Measurements from ENCODE around the gene RPL27. TPM values are rescaled to one million over a fixed set of nuclear protein-coding genes. Genes with fewer than 3 reads are reported as not detected.
"Not testable (repeated sequence)": the region's sequence is repeated elsewhere in the genome, so short reads cannot be mapped to it uniquely, and the experiment has no call there.

The RPL27 gene
- 1,000 to 10,000 TPM; 1,552 to 1,589 TPM for total RNA-seq

DNA sequence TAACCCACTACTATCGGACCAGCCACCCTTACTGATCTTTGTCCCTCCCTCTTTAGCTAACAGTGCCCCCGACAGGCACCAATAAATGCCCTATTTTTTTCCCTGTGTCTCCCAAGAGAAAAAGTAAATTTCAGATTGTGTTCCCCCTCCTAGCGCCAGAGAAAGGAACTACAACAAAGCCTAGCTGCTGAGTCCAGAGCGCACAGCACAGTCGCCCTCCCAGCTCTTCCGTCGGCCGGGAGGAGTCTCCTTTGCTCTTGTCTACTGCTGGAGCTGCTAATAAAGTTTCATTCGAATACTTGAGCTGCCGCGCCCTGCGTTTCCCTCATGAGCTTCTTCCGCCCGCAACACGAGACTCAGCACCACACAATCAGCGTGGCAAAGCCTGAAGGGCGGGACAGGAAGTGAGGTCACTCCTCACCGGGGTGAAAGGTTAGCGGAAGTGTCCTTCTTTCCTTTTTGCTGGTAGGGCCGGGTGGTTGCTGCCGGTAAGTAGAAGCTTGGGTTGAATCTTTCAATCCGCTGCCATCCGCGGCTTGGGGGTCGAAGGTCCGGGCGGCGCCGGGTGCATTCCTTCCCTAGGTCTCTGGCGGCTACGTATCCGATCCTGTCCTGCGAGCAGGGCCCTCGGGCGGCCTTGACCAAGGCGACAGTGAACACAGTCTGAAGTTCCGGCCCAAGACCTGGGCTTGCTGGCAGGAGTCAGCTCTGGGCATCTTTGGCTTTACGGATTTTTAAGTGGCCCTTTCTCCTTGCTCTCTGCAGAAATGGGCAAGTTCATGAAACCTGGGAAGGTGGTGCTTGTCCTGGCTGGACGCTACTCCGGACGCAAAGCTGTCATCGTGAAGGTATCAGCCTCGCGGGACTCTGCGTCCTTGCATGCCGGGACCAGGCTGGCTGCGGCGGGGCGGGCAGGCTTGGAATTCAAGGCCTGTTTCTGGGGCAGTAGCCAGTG, at the start of gene RPL27:
TSS of gene RPL27 (plus strand) at position 436 of the 955 bp plus-strand sequence. CDS start at position 768, 332 bp downstream.
- Mint-ChIP-seq H3K4me1 (ENCODE audit: low read depth) (peaks cover 30% of the 10 kb centered on the region), H3K9me3 (no peaks in the 10 kb centered on the region), H3K27ac (peak within 1 kb of the TSS; percentile 98), H3K36me3 (peaks cover 39% of the 10 kb centered on the region), H3K27me3 (no peaks in the 10 kb centered on the region), H3K4me3 (peak within 1 kb of the TSS; percentile 98)
- peak; percentile 99 for DNase-seq
- POLR2A ChIA-PET, result interaction anchor here (0.5 to 2.3 kb wide), 27 partner anchors 8 to 781 kb away, joined by 3 to 18 read pairs (median 7); partner anchors contain the start of genes AARSD1, BECN1, BRCA1 and DUSP3
- intact Hi-C loops (cut with micrococcal nuclease), result loop anchor here (1.0 to 5.0 kb wide), 3 partner anchors 18 to 166 kb away; partner anchors contain the start of genes AARSD1, PSME3, PTGES3L and RUNDC1
- CTCF ChIA-PET, result interaction anchor here (0.7 to 3.7 kb wide), 32 partner anchors 9 to 500 kb away, joined by 3 to 29 read pairs (median 4); partner anchors contain the start of genes AARSD1, AOC2, BECN1 and DHX8

DNA sequence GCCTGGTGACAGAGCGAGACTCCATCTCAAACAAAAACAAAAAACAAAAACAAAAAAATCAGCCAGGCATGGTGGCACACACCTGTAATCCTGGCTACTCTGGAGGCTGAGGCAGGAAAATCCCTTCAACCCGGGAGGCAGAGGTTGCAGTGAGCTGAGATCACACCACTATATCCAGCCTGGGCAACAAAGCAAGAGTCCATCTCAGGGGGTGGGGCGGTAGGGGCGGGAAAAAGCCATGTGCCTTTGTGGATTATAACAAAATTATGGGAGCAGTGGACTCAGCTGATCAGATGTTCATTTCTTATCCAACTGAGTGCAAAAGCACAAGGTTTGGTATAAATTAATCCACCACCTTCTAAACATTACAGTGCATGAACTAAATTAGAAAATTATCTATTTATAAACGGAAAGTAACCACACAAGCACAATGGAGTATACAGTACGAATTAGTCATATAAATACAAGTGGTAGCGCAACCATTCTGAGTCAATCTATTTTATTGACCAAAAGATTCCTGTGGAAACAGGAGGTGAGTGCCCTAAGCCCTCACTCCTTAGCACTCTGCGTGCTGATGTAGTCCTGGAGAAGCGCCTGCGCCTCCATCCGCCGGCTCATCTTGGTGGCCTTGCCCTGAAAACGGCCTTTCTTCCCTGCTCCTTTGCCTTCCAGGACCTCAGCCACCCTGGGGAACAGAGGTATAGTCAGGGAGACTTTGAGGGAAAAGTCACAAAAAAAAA, 48.0 kb upstream of the RPL27 start:
- Mint-ChIP-seq H3K27me3 (no peaks in the 10 kb centered on the region), H3K4me3 (no peak overlapping the region), H3K9me3 (no peaks in the 10 kb centered on the region), H3K36me3 (peaks cover 32% of the 10 kb centered on the region), H3K27ac (no peak overlapping the region), H3K4me1 (ENCODE audit: low read depth) (no peaks in the 10 kb centered on the region)
- no peak for DNase-seq
- intact Hi-C loops (cut with micrococcal nuclease), result no loop called here
- POLR2A ChIA-PET, result interaction anchor here (1.4 kb wide), 1 partner anchor 104 kb away, joined by 3 read pairs; no protein-coding TSS in a partner anchor
- CTCF ChIA-PET, result no interaction called here

DNA sequence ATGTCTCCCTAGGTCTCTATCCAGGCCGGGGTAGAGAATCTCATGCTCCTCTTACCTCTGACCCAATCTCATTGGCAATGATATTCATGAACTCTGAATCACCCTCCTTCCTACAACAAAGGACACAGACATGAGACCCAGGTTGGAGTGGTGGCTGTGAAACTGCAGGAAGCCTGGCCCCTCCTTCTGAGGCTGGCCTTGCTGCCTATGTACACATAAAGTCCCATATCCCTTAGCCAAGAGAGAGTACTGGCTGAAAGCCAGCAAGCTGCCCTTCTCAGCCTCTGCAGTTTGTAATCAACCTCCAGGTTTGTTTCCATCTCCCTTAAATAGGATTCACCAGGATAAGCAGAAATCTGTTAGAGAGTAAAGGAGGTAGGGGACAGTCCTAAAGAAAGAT, 44.5 kb upstream of the RPL27 start:
- ChIA-PET CTCF (interaction anchor here (0.8 kb wide), 1 partner anchor 9 kb away, joined by 4 read pairs; no protein-coding TSS in a partner anchor), POLR2A (interaction anchor here (1.2 kb wide), 1 partner anchor 45 kb away, joined by 4 read pairs; the partner anchor contains the start of gene RPL27)
- no peak for DNase-seq
- Mint-ChIP-seq H3K27me3 (no peaks in the 10 kb centered on the region), H3K4me1 (ENCODE audit: low read depth) (no peaks in the 10 kb centered on the region), H3K27ac (no peak overlapping the region), H3K36me3 (peaks cover 48% of the 10 kb centered on the region), H3K4me3 (no peak overlapping the region), H3K9me3 (no peaks in the 10 kb centered on the region)
- intact Hi-C loops (cut with micrococcal nuclease), result no loop called here

- Mint-ChIP-seq H3K4me3 (peak within 1 kb of the TSS; percentile 97), H3K4me1 (ENCODE audit: low read depth) (peaks cover 16% of the 10 kb centered on the region), H3K9me3 (no peaks in the 10 kb centered on the region), H3K27ac (peak within 1 kb of the TSS; percentile 91), H3K27me3 (no peaks in the 10 kb centered on the region), H3K36me3 (peaks cover 22% of the 10 kb centered on the region)
- POLR2A ChIA-PET, result interaction anchor here (0.6 to 2.1 kb wide), 2 partner anchors 34 to 350 kb away, joined by 4 to 8 read pairs; partner anchors contain the start of gene RPL27
- intact Hi-C loops (cut with micrococcal nuclease), result loop anchor here (1.0 kb wide), 2 partner anchors 16 to 34 kb away; partner anchors contain the start of genes PTGES3L, RPL27 and RUNDC1
- CTCF ChIA-PET, result interaction anchor here (0.6 to 1.2 kb wide), 4 partner anchors 33 to 456 kb away, joined by 3 to 8 read pairs (median 4); partner anchors contain the start of gene RPL27
- DNase-seq, result peak; percentile 96
Measured at GRCh38 chr17:42964161-42964932, 33.9 kb upstream of the RPL27 start, which contains the start of gene AARSD1. TSS of gene AARSD1 (minus strand) at chr17:42964454. CDS start at chr17:42964440, 14 bp downstream.

- Mint-ChIP-seq H3K4me1 (ENCODE audit: low read depth) (peaks cover 10% of the 10 kb centered on the region), H3K36me3 (peaks cover 5% of the 10 kb centered on the region), H3K9me3 (no peaks in the 10 kb centered on the region), H3K27me3 (no peaks in the 10 kb centered on the region), H3K4me3 (no peak overlapping the region), H3K27ac (no peak overlapping the region)
- POLR2A ChIA-PET, result interaction anchor here (0.5 kb wide), 1 partner anchor 389 kb away, joined by 3 read pairs; no protein-coding TSS in a partner anchor
- no peak for DNase-seq
- intact Hi-C loops (cut with micrococcal nuclease), result no loop called here
- CTCF ChIA-PET, result no interaction called here
Measured at GRCh38 chr17:42967925-42968324, 30.3 kb upstream of the RPL27 start.

- intact Hi-C loops (cut with micrococcal nuclease), result no loop called here
- DNase-seq, result no peak
- Mint-ChIP-seq H3K36me3 (peaks cover 5% of the 10 kb centered on the region), H3K4me1 (ENCODE audit: low read depth) (peaks cover 4% of the 10 kb centered on the region), H3K4me3 (no peak overlapping the region), H3K27me3 (no peaks in the 10 kb centered on the region), H3K27ac (no peak overlapping the region), H3K9me3 (no peaks in the 10 kb centered on the region)
- POLR2A ChIA-PET, result no interaction called here
- CTCF ChIA-PET, result no interaction called here
Measured at GRCh38 chr17:42969001-42969581, 29.1 kb upstream of the RPL27 start.

- POLR2A ChIA-PET, result no interaction called here
- H3K4me3 Mint-ChIP-seq, result no peak overlapping the region
- no peaks in the 10 kb centered on the region for H3K4me1 Mint-ChIP-seq (ENCODE audit: low read depth)
- no peak overlapping the region for H3K27ac Mint-ChIP-seq
- CTCF ChIA-PET, result no interaction called here
- no peak for DNase-seq
- H3K9me3 Mint-ChIP-seq, result no peaks in the 10 kb centered on the region
- intact Hi-C loops (cut with micrococcal nuclease), result no loop called here
- no peaks in the 10 kb centered on the region for H3K27me3 Mint-ChIP-seq
- no peaks in the 10 kb centered on the region for H3K36me3 Mint-ChIP-seq
Measured at GRCh38 chr17:42971589-42971988, 26.6 kb upstream of the RPL27 start.

- H3K4me1 Mint-ChIP-seq (ENCODE audit: low read depth); H3K4me3 Mint-ChIP-seq; H3K27ac Mint-ChIP-seq; H3K36me3 Mint-ChIP-seq; DNase-seq; POLR2A ChIA-PET; CTCF ChIA-PET; H3K9me3 Mint-ChIP-seq; H3K27me3 Mint-ChIP-seq; intact Hi-C loops (cut with micrococcal nuclease): not testable (repeated sequence)
Measured at GRCh38 chr17:42973323-42973722, 24.9 kb upstream of the RPL27 start.

- H3K36me3 Mint-ChIP-seq, result no peaks in the 10 kb centered on the region
Measured at GRCh38 chr17:42975265-42975664, 23.0 kb upstream of the RPL27 start.

DNA sequence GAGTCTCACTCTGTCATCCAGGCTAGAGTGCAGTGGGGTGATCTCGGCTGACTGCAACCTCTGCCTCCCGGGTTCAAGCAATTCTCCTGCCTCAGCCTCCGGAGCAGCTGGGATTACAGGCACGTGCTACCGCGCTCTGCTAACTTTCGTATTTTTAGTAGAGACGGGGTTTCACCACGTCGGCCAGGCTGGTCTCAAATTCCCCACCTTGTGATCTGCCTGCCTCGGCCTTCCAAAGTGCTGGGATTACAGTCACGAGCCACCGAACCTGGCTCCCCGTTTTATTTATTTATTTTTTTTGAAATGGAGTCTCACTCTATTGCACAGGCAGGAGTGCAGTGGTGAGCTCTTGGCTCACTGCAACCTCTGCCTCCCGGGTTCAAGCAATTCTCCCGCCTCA, 22.5 kb upstream of the RPL27 start:
- H3K9me3 Mint-ChIP-seq; H3K27me3 Mint-ChIP-seq; POLR2A ChIA-PET; H3K27ac Mint-ChIP-seq; H3K36me3 Mint-ChIP-seq; intact Hi-C loops (cut with micrococcal nuclease); H3K4me3 Mint-ChIP-seq; DNase-seq: not testable (repeated sequence)
- CTCF ChIA-PET, result interaction anchor here (0.7 kb wide), 1 partner anchor 212 kb away, joined by 3 read pairs; no protein-coding TSS in a partner anchor
- H3K4me1 Mint-ChIP-seq (ENCODE audit: low read depth), result peaks cover 12% of the 10 kb centered on the region

More at GRCh38 chr17:42975265-42975664, 23.0 kb upstream of the RPL27 start:
- DNase-seq, result no peak
- no peak overlapping the region for H3K4me3 Mint-ChIP-seq
- peaks cover 10% of the 10 kb centered on the region for H3K4me1 Mint-ChIP-seq (ENCODE audit: low read depth)
- H3K27me3 Mint-ChIP-seq, result no peaks in the 10 kb centered on the region
- H3K9me3 Mint-ChIP-seq, result no peaks in the 10 kb centered on the region
- ChIA-PET POLR2A (no interaction called here), CTCF (no interaction called here)
- no peak overlapping the region for H3K27ac Mint-ChIP-seq
- intact Hi-C loops (cut with micrococcal nuclease), result no loop called here

Measured in activated CD4-positive, alpha-beta memory T cell treated with anti-CD3 and anti-CD28 coated beads for 36 hours (primary cell).